HepG2 (cell line): ENCODE data around the gene ARHGEF10L. TPM values are rescaled to one million over a fixed set of nuclear protein-coding genes. Genes with fewer than 3 reads are reported as not detected.

ENCODE experiments used
- ATAC-seq: fragments of 200-7000 bp; cut with Tn5 transposase; 3 replicates; pipeline ENCODE4 v1.9.1; 2020; ENCODE audit warnings: mild to moderate bottlenecking, moderate library complexity
- BruUV-seq: library from RNA; stranded (reverse); fragments of 400-500 nt; replicated peaks from 2 replicates; lab custom pipeline; 2021; lab: Mats Ljungman, UMichigan
- CTCF ChIA-PET: fragments of 300-600 bp; formaldehyde crosslinking; extraction: SDS; loops from one replicate; lab custom pipeline; 2021; ENCODE audit warnings: low total read pairs, inconsistent platforms, low intra/inter-chr PET ratio; lab: Yijun Ruan, JAX
- POLR2A ChIA-PET: fragments of 350-600 bp; sonication (Branson Sonifier 250); formaldehyde crosslinking; loops from one replicate; lab custom pipeline; 2020; ENCODE audit warnings: antibody characterized with exemption, inconsistent platforms; lab: Yijun Ruan, JAX
- DNase-seq: peaks from one replicate; pipeline ENCODE4 v3.0.0-alpha.2; 2015; ENCODE audit warnings: low spot score
- FAIRE-seq: peaks from 3 replicates; lab custom pipeline; 2011; peaks lifted over from hg19 to GRCh38; lab: Jason Lieb, UNC
- H2AFZ ChIP-seq: one replicate; pipeline ENCODE4 v1.6.1; 2011; ENCODE audit warnings: low read length, inconsistent platforms
- H3K27ac ChIP-seq: fragments of 300-600 bp; 3 replicates; pipeline ENCODE4 v1.8.0; 2011; ENCODE audit warnings: mixed run types, mild to moderate bottlenecking, mixed read lengths, low read length, inconsistent platforms; ENCODE audit not compliant: insufficient read depth; ENCODE audit errors: extremely low read length
- H3K27me3 ChIP-seq, 2 experiments: fragments of 200-600 bp in 1 of 2; 2 replicates in 1 of 2; 3 replicates in 1 of 2; pipeline versions ENCODE4 v1.6.0 to v1.8.0; 2011; ENCODE audit warnings: low read length in 2 of 2, mild to moderate bottlenecking in 2 of 2, moderate library complexity in 2 of 2, inconsistent platforms in 1 of 2; ENCODE audit not compliant: insufficient read depth in 2 of 2, control insufficient read depth in 1 of 2
- H3K36me3 ChIP-seq, 2 experiments: fragments of 200-600 bp in 1 of 2; replicated peaks in 1 of 2; 2 replicates in 1 of 2; 3 replicates in 1 of 2; pipeline versions ENCODE4 v1.5.1 to v1.8.0; 2011; ENCODE audit warnings: low read length in 2 of 2, inconsistent platforms in 1 of 2; ENCODE audit not compliant: insufficient read depth in 2 of 2, control insufficient read depth in 1 of 2
- H3K4me1 ChIP-seq: 2 replicates; pipeline ENCODE4 v1.5.1; 2012; ENCODE audit warnings: low read length, inconsistent platforms; ENCODE audit not compliant: insufficient read depth
- H3K4me2 ChIP-seq: 2 replicates; pipeline ENCODE4 v1.6.0; 2011; ENCODE audit warnings: low read depth, low read length, inconsistent platforms
- H3K4me3 ChIP-seq, 3 experiments: fragments of 200-600 bp in 1 of 3; sonication (generic), shearing (Covaris generic) in 1 of 3; replicated peaks in 1 of 3; 2 replicates each; pipeline ENCODE4 v1.5.1; 2011 to 2016; ENCODE audit warnings: low read length in 3 of 3, inconsistent platforms in 2 of 3, low read depth in 2 of 3, mild to moderate bottlenecking in 2 of 3, control low read depth in 1 of 3, mixed read lengths in 1 of 3; ENCODE audit not compliant: insufficient read depth in 1 of 3
- H3K79me2 ChIP-seq: one replicate; pipeline ENCODE4 v1.6.1; 2011; ENCODE audit warnings: low read length, inconsistent platforms; ENCODE audit not compliant: insufficient read depth
- H3K9ac ChIP-seq: 2 replicates; pipeline ENCODE4 v1.6.0; 2011; ENCODE audit warnings: mild to moderate bottlenecking, low read depth, low read length, inconsistent platforms; ENCODE audit not compliant: insufficient read depth
- H3K9me3 ChIP-seq: 2 replicates; pipeline ENCODE4 v1.5.1; 2012; ENCODE audit warnings: mild to moderate bottlenecking, low read length
- H4K20me1 ChIP-seq: 2 replicates; pipeline ENCODE4 v1.6.0; 2011; ENCODE audit warnings: inconsistent platforms, mild to moderate bottlenecking, low read length, moderate library complexity; ENCODE audit not compliant: insufficient read depth
- BHLHE40 ChIP-seq: IDR thresholded peaks from 2 replicates; pipeline ENCODE4 v1.6.1; 2011; ENCODE audit warnings: low read length, improper control_type of control experiment
- JUND ChIP-seq: sonication (generic); formaldehyde crosslinking; IDR thresholded peaks from 2 replicates; pipeline ENCODE4 v1.8.0; 2022; ENCODE audit warnings: mild to moderate bottlenecking, missing genetic modification reagents
- SIX4 ChIP-seq: sonication (generic); formaldehyde crosslinking; IDR thresholded peaks from 2 replicates; pipeline ENCODE4 v1.4.0; 2020; ENCODE audit warnings: missing genetic modification reagents
- SMAD3 ChIP-seq: sonication (generic); formaldehyde crosslinking; IDR thresholded peaks from 2 replicates; pipeline ENCODE4 v1.4.0; 2020; ENCODE audit warnings: missing genetic modification reagents
- SRSF1 ChIP-seq: fragments of 200-400 bp; formaldehyde crosslinking; optimal IDR thresholded peaks from 2 replicates; pipeline ENCODE3; 2017; ENCODE audit warnings: mild to moderate bottlenecking, low read depth, low read length, moderate library complexity
- TOE1 ChIP-seq: sonication (generic); formaldehyde crosslinking; IDR thresholded peaks from 2 replicates; pipeline ENCODE4 v1.4.0; 2020; ENCODE audit warnings: mild to moderate bottlenecking, missing genetic modification reagents
- ZFP91 ChIP-seq: sonication (generic); formaldehyde crosslinking; IDR thresholded peaks from 2 replicates; pipeline ENCODE4 v1.9.0; 2022; ENCODE audit warnings: missing genetic modification reagents, mild to moderate bottlenecking, borderline replicate concordance
- ZNF20 ChIP-seq: sonication (generic); formaldehyde crosslinking; IDR thresholded peaks from 2 replicates; pipeline ENCODE4 v1.4.0; 2020; ENCODE audit warnings: mild to moderate bottlenecking, moderate library complexity, missing genetic modification reagents
- WGBS: methylation state at CpG from one replicate; pipeline ENCODE4 v1.1.6; 2017; ENCODE audit warnings: low lambda C conversion rate; 5-methylcytosine and 5-hydroxymethylcytosine counted together
- in situ Hi-C: cut with HindIII; loops from 2 replicates; pipeline ENCODE4 v1.10.0; 2017; ENCODE audit warnings: low pct_unique_long_range_greater_than_20kb; ENCODE audit not compliant: extremely low pct_ligation_motif_present
- intact Hi-C: fragments of 100-400 bp; cut with micrococcal nuclease; formaldehyde crosslinking; loops from one replicate; pipeline ENCODE4 v1.10.0; 2022; ENCODE audit not compliant: unreplicated experiment
- polyA plus RNA-seq, 8 experiments: library from polyadenylated mRNA; depleted of rRNA in 3 of 8; stranded (reverse) in 7 of 8; unstranded in 1 of 8; fragments of >200 nt; fragmentation: Illumina TruSeq in 4 of 8; extraction: Trizol in 4 of 8; gene quantifications; 2 replicates each; pipeline versions ENCODE4 v1.2.1 to v1.2.3, GENCODE V29; 2011 to 2016; ENCODE audit warnings: low read depth in 4 of 8, missing spikeins in 1 of 8, mixed read lengths in 1 of 8; ENCODE audit not compliant: insufficient read depth in 1 of 8
- total RNA-seq, 5 experiments: library from RNA; depleted of rRNA; stranded (reverse); fragments of >200 nt; fragmentation: Illumina TruSeq; extraction: Trizol; gene quantifications; 2 replicates each; pipeline ENCODE4 v1.2.3, GENCODE V29; 2016; ENCODE audit warnings: low read depth in 1 of 5

ARHGEF10L gene
- total and polyA plus RNA-seq, 2 of the 13 experiments (the other 11 are each of a cell fraction or from before 2014, with no cell fraction given): 46.5 to 78.3 TPM

- no peaks in the 10 kb centered on the region for H3K4me1 ChIP-seq
- H4K20me1 ChIP-seq: peaks cover 73% of the 10 kb centered on the region
- no peaks in the 10 kb centered on the region; a peak in 1 of 5 replicates for H3K27me3 ChIP-seq
- no peak for ATAC-seq
- H3K4me3 ChIP-seq: no peak overlapping the region
- H3K9me3 ChIP-seq: no peaks in the 10 kb centered on the region
- WGBS: 89% methylated on average over 12 of the region's 12 CpGs
- H3K9ac ChIP-seq: no peak overlapping the region
- ChIA-PET POLR2A (no interaction called here), CTCF (no interaction called here)
- no peak overlapping the region for H2AFZ ChIP-seq
- intact Hi-C loops (no loop called here), in situ Hi-C loops (no loop called here)
- H3K36me3 ChIP-seq: peaks cover 47 to 84% of the 10 kb centered on the region in 2 experiments
- H3K4me2 ChIP-seq: no peak overlapping the region
- FAIRE-seq: no peak
- H3K27ac ChIP-seq: no peak overlapping the region
- no peaks in the 10 kb centered on the region for H3K79me2 ChIP-seq
- DNase-seq: no peak
- BruUV-seq: no TSS peak
- TF ChIP-seq SMAD3 (CRISPR knock-in tag): no peak
- no peak for TF ChIP-seq BHLHE40
- TF ChIP-seq SRSF1: no peak
- no peak for TF ChIP-seq ZFP91 (CRISPR knock-in tag)
- no peak for TF ChIP-seq ZNF20 (CRISPR knock-in tag)
- no peak for TF ChIP-seq JUND (CRISPR knock-in tag)
- TF ChIP-seq SIX4 (CRISPR knock-in tag): no peak
- TF ChIP-seq TOE1 (CRISPR knock-in tag): no peak
Measured at GRCh38 chr1:17672226-17672625, 132.7 kb downstream of the ARHGEF10L start.
